HG02973 (cell line): Measurements from ENCODE around the gene CNTF.
"Not testable (repeated sequence)": the region's sequence is repeated elsewhere in the genome, so short reads cannot be mapped to it uniquely, and the experiment has no call there.

ENCODE experiments used
- ATAC-seq: cut with Tn5 transposase; IDR thresholded peaks from one replicate; pipeline ENCODE4 v1.9.1; 2021; ENCODE audit warnings: moderate library complexity; ENCODE audit not compliant: unreplicated experiment

Gene CNTF, protein sequence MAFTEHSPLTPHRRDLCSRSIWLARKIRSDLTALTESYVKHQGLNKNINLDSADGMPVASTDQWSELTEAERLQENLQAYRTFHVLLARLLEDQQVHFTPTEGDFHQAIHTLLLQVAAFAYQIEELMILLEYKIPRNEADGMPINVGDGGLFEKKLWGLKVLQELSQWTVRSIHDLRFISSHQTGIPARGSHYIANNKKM

DNA sequence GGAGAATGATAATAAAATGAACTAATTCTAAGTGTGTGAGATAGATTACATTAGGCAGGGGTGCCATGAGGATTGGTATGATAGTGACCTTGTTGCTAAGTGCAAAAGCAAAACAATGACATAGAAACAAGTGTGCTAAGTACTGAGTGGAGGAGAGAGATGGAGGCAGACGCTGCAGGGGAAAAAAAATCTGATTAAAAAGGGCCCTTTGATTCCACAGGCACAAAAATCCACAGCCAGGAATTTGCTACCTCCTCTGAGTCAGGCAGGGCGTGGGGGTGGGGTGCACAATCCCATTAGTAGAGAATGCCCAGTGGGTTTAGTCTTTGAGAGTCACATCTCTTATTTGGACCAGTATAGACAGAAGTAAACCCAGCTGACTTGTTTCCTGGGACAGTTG, at the start of gene CNTF:
Gene CNTF, plus strand, starts transcription at position 322 of the 400 bp plus-strand sequence. CDS start 88 bp downstream, outside the sequence.
- ATAC-seq: no peak

DNA sequence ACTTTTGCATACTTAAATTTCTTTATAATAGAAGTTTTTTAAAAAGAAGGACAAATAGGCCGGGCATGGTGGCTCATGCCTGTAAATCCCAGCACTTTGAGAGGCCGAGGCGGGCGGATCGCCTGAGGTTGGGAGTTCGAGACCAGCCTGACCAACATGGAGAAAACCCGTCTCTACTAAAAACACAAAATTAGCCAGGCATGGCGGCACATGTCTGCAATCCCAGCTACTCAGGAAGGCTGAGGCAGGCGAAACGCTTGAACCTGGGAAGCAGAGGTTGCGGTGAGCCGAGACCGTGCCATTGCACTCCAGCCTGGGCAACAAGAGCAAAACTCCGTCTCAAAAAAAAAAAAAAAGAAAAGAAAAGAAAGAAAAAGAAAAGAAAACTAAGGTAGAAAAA, 49.6 kb upstream of the CNTF start:
- ATAC-seq: not testable (repeated sequence)

DNA sequence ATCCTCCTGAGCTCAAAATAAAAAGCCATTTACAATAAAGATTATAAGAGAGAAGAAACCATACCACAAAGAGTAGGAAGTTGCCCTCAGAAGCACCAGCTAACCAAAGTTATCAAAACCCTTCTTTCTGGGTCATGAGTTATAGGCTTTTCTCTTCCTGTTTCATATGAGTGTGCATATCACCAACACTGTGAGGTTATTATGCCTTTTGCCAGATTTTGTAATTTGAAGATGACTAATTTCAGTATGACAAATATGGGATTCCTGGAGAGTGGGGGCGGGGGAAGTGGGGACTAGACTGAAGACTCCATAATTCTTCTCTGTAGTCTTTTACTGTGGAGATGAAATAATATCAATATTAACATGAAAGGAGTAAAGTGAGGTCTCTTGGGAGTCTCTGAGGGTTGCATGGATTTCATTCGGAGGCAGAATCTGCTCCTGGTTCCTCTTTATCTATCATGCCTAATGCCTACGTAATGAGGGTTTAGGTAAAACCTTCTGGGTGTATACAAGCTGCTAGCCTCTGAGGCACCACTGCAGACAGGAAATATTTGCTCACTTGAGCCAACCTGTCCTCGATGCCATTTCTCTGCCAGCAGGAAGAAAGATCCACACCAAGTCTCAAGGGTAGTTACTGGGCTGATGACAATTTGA, 48.9 kb upstream of the CNTF start:
- ATAC-seq: peak; percentile 25

DNA sequence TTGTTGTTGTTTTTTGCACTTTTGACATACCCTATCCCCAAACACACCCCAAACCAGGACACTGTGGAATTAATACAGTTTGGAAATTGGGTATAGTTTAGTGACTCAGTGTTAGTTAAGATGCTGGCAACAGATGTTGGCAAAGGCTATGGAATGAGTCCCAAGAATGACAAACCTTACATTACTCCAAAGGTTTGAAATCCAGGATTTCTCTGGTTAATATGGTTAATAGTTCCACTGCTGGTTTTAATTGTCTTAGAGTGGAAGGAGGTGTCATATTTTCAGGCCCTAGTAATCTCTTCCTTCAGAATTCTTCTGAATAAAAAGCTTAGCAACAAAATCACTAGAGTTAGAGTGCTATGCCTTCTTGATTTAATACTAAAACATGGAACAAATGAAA, 47.6 kb upstream of the CNTF start:
- no peak for ATAC-seq

DNA sequence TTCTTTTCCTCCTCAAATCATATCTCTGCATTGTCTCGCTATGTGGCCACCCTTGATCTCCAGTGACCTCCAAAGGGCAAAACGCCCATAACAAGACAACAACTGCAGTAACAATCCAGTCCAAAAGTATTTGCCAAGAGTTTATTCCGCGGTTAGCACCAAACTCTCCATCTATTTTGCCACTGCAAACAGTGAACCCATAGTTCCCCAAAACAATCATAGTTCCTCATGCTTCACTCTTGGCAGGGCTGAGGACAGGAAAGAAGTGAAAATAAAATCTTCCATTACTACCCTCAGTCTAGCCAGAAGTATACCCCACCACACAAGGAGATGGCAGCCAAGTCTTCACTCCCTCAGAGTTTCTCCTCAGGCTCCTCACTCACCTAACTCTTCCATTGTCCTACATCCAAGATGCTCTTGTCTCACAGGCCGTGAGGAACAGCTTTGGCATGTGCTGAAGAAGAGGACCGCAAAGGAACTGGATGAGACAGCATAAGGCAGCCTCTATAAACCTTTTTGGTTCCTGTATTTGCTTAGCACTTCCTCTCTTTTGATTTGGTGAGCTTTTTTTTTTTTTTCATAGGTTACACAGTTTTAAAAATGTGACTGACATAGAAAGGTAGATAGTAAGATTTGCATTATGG, 47.0 kb upstream of the CNTF start, which contains the start of gene LPXN:
Gene LPXN, minus strand, starts transcription at position 480 of the 644 bp plus-strand sequence. Its CDS starts 84 bp downstream, at position 396.
- no peak for ATAC-seq

DNA sequence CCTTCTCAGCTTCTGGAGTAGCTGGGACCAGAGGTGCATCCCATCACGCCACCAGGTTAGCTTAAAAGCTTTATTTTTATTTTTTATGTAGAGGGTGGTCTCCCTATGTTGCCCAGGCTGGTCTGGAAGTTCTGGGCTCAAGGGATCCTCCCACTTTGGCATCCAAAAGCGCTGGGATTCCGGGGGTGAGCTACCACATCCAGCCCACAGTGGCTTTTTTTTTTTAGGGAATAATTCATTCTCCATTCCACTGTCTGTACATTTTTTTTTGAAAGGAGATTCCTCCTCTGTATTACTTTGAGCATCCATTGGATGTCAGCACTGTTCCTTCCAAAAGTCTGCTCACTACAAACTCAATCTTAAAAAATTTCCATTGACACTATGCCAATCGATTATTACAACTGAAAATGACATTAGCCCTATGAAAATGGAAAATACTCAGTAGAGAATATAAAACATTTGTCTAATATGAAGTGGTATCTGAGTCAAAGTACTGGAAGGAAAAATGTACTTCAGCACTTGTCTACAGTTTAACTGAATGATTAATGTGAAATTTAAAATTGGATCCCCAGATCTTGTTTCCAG, 45.5 kb upstream of the CNTF start:
- ATAC-seq: no peak

DNA sequence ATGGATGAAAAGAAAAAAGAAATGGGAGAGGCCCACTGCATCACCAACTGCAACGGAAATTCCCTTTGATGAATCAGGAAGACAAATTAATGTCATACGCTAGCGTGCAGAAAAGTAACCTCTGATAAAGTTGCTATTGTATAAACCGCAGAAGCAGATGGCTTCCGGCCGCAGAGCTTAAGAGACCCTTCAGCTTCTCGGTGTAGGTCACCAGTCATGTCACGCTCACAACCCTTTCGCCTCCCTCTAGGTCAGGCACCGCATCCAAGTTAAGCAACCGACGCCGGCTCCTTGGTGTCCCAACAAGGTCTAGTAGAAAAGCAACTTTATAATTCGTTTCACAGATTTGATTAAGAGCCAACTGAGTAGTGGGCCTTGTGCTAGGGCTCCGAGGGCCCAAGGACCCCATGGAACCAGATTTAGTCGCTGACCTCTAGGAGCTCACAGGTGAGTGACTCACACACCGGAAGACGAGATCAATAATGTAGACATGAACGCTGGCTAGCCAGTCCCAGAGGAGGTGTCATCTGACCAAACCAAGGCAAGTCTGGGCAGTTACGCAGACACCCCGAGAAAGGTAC, 44.8 kb upstream of the CNTF start:
- ATAC-seq: peak; percentile 40

DNA sequence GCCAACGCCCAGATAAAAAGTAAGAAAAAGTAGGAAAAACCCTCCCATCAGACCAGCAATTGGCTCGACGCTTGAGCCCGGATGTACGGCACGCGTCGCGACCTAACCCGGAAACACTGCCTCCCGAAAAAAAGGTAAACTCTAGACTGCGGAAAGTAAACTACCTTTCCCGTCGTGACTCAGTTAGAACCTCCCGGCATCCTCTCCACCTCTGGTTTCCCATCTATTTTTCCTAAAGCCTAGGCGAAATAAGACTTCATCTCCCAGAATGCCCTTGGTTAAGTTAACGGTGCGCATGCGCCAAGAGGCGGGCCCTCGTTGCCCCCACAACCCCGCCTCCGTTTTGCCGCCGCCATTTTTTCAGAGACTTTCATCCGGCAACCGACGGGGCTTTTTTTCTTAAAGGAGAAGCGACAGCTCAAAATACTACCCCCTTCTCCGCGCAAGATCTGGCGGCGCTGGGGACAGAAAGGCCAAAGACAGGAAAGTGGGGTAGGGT, 44.3 kb upstream of the CNTF start:
- no peak for ATAC-seq

DNA sequence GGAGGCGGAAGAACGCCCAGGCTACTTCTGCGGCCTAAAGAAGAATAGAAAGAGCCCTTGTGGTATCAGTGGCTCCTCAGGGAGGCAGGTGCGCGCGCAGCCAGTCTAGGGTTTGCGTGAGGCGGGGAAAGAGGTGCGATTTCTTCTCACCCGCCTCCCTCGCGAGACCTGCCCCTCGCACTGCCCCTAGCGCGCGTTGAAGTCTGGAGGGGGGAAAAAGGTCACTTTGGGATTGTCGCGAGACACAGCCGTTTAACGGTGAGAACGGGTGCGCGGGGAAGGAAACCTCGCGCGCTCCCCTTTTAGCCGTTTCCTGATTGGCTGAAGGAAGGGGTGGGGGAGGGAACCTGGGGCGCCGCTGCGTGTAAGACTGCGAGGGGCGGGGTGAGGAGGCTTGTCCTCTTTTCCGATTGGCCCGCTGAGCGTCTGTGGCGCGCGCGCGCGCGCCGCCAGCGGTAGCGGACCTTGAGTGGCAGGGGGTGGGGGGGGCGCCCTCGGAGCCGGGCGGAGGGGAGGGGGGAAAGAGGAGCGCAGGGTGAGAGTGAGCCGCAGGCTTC, 43.8 kb upstream of the CNTF start, which contains the start of gene ZFP91:
Gene ZFP91, plus strand, starts transcription at position 429 of the 557 bp plus-strand sequence. CDS start 219 bp downstream, outside the sequence.
- ATAC-seq: peak; percentile 35

DNA sequence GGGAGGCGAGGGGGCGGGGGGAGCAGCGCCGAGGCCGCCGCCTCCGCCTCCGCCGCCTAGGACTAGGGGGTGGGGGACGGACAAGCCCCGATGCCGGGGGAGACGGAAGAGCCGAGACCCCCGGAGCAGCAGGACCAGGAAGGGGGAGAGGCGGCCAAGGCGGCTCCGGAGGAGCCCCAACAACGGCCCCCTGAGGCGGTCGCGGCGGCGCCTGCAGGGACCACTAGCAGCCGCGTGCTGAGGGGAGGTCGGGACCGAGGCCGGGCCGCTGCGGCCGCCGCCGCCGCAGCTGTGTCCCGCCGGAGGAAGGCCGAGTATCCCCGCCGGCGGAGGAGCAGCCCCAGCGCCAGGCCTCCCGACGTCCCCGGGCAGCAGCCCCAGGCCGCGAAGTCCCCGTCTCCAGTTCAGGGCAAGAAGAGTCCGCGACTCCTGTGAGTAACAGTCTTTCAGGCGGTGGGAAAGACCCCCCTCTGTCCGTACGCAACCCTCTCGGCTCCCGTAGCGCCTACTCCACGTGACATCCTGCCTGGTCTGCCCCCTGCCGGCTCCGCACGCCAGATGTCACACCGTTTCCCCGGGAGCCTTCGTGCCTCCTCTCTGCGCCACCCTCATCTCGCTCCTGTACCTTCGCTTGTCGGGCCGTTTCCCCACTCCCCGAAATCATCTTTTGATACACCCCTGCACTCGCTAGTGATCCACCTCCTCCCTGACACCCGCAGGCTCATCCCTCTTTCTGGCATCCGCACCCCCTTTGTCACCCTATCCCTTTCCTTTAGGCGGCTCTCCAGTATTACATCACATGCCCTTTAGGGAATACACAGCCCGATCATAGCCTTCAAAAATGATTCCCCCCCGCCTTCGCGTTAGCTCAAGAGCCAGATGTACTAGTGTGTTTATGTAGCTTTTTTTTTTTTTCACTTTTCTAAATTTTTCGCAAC, 43.0 kb upstream of the CNTF start:
- peak; percentile 41 for ATAC-seq

DNA sequence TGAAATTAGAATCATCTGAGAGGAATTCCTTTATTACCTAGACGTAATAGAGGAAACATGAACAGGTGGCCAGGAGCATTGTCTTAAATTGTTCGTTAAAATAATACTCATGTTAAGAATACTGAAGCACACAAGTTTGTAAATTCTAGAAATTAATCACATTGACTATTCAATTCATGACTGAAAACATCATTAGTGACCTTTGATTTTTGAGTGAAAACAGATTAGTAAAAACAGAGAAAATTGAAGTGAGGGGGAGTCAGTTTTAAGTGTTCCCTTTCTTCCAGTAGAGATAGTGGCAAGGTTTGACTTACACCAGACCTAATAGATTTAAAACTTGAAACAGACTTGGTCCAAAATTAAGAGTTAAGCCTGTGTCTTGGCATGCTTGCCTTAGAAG, 42.2 kb upstream of the CNTF start:
- no peak for ATAC-seq

DNA sequence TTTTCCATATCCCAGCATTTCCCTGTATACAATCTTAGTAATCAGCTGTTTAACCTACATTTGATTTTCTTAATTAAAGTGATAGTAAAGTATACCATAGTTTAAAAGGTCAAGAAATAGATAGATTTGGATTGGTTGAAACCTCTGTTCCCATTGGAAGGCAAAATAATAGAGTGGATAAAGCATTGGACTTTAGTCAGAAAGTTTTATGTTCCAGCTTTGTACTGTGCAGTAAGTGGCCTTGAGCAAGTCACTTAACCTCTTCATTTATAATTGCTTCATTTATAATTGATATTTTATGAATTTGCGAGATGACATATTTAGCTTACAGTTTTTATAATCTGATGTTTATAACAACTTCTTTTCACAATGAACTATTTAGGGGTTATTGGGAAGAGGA, 40.0 kb upstream of the CNTF start:
- ATAC-seq: no peak

DNA sequence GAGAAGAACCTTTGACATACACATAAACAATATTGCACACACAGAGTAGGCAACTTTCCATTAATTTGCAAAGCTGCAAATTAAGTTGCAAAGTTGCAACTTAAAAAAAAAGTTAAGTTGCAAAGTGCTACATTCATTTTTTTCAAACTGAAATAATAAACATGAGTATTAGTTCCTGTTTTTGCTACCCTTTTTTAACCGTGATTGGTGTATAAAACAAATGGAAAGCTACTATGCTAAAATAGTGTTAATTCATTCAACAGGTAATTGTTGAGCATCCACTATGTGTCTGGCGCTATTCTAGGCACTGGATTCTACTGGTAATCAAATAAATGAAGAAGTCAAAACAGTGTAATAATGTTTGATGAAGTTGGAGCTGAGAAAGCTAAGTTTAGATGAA, 35.5 kb upstream of the CNTF start:
- ATAC-seq: no peak

DNA sequence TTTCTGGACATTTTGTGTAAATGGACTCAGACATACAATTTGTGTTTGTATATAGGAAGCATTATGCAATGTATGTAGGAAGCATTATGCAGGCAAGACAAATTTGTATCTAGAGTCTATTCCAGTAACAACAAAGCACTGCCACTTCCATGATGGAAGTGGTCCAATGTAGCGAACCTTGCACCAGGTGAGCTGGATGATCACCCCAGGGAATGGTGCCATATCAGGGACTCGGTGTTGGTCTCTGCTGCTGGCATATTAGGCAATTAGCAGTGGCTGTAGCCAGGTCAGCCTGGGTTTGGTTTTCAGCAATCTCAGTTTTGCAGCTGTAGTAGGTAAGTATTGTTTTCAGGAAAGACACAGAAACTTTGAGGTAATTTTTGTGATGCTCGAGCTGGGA, 30.8 kb upstream of the CNTF start:
- ATAC-seq: no peak

DNA sequence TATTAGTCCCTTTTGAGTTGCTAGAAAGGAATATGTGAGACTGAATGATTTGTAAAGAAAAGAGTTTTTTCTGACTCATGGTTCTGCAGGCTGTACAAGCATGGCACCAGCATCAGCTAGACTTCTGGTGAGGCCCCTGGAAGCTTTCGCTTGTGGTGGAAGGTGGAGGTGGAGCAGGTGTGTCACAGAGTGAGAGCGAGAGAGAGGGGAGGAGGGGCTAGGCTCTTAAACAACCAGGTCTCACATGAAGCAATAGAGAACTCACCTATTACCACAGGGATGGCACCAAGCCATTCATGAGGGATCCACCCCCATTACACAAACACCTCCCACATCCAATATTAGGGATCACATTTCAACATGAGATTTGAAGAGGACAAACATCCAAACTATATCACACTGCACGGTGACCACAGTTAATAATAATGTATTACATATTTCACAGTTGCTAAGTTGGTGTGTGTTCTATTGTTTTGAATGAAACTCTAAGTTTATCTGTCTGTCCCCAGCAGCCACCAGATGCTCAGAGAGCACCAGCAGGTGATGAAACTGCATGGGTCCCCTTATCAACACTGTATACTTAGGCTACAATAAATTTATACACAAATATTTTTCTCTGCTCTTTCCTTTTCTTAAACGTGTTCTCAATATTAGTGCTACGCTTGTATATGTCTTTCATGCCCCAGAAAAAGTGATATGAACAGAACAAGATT, 29.5 kb upstream of the CNTF start:
- no peak for ATAC-seq

DNA sequence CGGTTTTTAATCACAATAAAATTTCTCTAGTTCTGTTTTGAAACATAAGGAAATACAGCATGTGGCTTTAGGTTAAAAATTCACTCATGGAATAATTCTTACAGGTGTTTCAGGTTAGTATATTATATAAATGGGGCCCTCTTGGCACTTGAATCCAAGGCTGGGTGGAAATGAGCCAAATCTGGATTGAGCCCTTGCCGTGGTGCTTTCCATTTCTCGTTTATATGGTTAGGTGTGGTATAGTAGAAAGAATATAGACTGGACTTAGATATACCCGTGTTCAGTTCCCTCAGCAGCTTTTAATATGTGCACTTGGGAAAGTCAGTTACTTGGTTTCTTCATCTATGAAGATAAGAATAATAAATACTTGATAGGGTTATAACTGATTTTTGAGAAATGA, 27.6 kb upstream of the CNTF start:
- no peak for ATAC-seq

DNA sequence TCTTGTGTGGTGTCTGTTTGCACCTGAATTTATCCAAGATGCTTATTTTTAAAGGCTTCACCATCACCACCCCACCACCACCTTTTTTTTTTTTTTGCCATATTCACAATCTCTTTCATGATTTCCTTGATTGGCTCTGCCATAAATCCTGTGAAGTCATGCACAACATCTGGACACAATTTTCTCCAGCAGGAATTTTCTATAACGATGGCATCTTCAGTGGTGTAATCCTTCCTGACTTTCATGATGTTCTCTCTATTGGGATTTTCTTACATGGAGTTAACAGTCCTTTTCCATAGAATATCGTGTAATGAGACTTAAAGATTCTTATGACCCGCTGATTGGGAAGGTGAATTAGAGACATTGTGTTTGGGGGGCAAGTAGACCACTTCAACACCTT, 25.8 kb upstream of the CNTF start:
- ATAC-seq: no peak

DNA sequence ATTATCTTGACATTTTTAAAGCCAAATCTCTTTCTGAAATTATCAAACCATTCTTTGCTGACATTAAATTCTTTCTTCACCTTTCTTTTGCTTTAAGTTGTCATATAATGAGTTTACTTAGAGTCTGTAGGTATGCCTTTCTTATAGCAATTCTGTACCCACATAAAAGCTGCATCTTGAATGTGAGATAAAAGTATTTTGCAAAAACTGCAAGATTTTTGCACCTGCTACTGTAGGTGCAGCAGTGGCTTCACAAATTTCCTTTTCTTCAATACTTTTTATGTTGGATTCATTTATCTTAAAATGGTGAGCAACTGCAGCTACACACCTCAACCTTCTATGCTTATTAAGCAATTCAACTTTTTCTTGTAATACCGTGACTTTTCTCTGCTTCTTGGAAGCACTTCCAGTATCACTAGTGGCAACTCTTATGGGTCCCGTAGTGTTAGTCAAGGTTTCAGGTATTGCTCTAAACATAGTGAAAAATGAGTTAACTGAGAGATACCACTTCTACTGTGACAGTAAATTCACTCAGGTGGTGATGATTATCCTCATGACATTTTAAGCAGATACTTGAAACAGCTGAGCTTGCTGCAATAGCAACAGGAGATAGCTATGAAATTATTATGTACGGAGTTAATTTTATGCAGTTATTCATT, 24.9 kb upstream of the CNTF start:
- no peak for ATAC-seq

DNA sequence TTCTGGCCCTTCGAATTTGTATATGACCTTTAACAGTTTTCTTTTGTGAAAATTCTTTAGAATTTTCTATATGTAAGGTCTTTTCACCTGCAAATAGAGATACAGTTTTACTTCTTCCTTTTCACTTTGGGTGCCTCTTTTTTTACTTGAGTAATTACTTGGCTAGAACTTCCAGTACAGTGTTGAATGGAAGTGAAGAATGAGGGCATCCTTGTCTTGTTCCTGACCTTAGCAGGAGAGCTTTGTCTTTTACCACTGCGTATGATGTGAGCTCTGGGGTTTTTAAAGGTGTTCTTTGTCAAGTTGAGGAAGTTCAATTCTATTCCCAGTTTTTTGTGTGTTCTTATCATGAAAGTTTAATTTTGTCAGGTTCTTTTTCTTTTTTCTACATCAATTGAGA, 22.0 kb upstream of the CNTF start:
- ATAC-seq: no peak
